ENCODE measurements around the gene CDKN1B. TPM values are rescaled to one million over a fixed set of nuclear protein-coding genes. Genes with fewer than 3 reads are reported as not detected.

CDKN1B gene
- total RNA-seq, 2 donors from 2014 or later: 73.5 to 110 TPM

DNA sequence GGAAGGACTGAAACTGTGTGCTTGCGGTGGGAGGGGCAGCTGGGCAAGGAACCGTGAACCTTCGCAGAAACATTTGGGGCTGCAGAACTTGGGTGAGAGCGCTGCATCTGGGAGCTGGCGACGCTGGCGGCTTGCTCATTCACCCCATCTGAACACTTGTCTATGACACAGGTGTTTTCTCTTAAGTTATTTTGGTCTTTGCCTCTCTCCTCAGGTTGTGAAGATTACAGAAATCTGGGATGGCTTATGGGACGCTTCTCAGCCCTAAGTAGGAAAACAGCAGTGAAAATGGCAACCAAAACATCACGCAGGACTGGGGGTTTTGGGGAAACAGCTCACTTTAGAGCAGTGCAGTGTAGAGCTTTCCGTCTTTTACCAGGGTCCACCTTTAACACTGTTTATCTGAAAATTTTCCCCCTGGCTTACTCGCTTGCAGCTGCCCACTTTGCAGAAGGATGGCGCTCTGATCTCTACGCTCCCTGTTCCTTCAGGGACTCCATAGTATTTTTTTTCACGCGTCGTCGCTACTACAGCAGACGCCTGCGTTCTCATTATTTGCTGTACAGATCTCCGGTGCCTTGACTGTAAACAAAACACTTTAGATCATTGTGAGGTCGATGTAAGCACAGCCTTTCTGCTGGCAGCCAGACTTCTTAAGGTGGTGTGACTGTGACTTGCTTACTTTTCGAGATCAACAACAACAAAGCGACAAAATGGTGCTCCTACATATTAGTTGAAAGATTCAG is 2.7 kb upstream of the CDKN1B start:
- Histone ChIP-seq H3K9me3 (no peaks in the 10 kb centered on the region), H3K27ac (peak overlapping the region; percentile 100), H3K4me1 (replicated peaks) (peaks cover 6% of the 10 kb centered on the region), H3K36me3 (no peaks in the 10 kb centered on the region), H3K27me3 (replicated peaks; ENCODE audit: insufficient read depth) (no peaks in the 10 kb centered on the region), H3K4me3 (peak overlapping the region; percentile 4 to 24)
- 7% methylated on average over 23 of the region's 23 CpGs for WGBS
- peak; percentile 59 for DNase-seq (ENCODE audit: low spot score)
- intact Hi-C loops (cut with DNase I): loop anchor here (5.0 kb wide), 1 partner anchor 152 kb away; the partner anchor contains the start of gene DUSP16
- TF ChIP-seq, protein P1, sequence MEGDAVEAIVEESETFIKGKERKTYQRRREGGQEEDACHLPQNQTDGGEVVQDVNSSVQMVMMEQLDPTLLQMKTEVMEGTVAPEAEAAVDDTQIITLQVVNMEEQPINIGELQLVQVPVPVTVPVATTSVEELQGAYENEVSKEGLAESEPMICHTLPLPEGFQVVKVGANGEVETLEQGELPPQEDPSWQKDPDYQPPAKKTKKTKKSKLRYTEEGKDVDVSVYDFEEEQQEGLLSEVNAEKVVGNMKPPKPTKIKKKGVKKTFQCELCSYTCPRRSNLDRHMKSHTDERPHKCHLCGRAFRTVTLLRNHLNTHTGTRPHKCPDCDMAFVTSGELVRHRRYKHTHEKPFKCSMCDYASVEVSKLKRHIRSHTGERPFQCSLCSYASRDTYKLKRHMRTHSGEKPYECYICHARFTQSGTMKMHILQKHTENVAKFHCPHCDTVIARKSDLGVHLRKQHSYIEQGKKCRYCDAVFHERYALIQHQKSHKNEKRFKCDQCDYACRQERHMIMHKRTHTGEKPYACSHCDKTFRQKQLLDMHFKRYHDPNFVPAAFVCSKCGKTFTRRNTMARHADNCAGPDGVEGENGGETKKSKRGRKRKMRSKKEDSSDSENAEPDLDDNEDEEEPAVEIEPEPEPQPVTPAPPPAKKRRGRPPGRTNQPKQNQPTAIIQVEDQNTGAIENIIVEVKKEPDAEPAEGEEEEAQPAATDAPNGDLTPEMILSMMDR (IDR thresholded peaks at IDR 0.05): peak in 3 of 4 experiments; percentile 37 to 45 (median 39)
- peak; percentile 51 for TF ChIP-seq POLR2A (IDR thresholded peaks at IDR 0.05)
- peak; percentile 50 for TF ChIP-seq POLR2AphosphoS5 (IDR thresholded peaks at IDR 0.05)

DNA sequence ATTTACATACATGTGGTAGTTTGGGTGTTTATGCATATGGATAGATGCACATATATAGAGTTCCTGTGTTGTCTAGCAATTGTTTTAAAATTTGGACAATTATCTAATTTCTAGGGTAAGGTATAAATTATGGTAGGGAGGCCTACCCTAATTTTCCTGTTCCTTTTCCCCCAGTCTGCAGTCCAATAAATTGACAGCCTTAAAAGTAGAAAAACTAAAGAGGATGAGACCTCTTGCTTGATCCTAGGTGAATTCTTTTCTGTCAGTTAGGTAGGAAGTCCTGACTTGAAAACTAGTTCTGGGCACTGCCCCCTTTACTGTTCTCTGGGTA is 2.1 kb upstream of the CDKN1B start:
- Histone ChIP-seq H3K9me3 (no peaks in the 10 kb centered on the region), H3K4me1 (replicated peaks) (peaks cover 6% of the 10 kb centered on the region), H3K36me3 (no peaks in the 10 kb centered on the region), H3K27me3 (replicated peaks; ENCODE audit: insufficient read depth) (no peaks in the 10 kb centered on the region), H3K27ac (peak overlapping the region; percentile 100), H3K4me3 (no peak overlapping the region)
- TF ChIP-seq POLR2AphosphoS5 (IDR thresholded peaks at IDR 0.05) (no peak), POLR2A (IDR thresholded peaks at IDR 0.05) (no peak)
- TF ChIP-seq, protein P1 (IDR thresholded peaks at IDR 0.05): no peak
- intact Hi-C loops (cut with DNase I): loop anchor here (5.0 kb wide), 1 partner anchor 153 kb away; the partner anchor contains the start of gene DUSP16
- no peak for DNase-seq (ENCODE audit: low spot score)

DNA sequence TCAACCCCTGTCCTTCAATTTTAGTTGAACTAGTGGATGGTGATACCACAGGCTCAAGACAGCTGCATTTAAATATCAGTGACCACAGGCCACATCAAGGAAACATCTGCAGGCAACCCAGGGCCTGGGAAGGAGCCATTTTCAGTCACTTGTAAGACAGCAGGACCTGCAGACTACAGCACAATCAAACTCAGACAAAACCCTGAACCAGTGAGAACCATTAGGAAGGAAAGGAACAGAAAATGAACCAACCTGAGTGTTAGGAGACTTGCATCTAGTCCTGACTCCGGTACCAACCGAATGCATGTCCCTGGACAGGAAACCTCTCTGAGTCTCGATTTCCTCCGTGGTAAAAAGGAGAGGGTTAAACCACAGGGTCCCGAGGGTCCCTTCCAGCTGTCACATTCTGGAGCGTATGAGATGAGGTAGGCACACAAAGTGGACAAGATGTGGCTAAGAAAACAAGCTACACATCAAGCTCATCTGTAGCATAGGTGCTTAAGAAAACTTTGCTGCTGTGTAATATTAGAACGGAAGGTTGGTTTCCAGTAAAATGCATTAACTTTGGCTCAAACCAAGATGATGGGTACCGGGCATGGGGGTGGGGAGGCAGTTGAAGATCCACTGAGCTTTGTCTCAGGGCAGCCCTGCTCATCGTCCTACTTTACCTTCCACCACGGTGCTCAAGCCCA is 1.6 kb upstream of the CDKN1B start:
- H3K4me1 ChIP-seq (replicated peaks): peaks cover 6% of the 10 kb centered on the region
- no peaks in the 10 kb centered on the region for H3K9me3 ChIP-seq
- H3K27ac ChIP-seq: peak overlapping the region; percentile 100
- no peak for TF ChIP-seq POLR2A (IDR thresholded peaks at IDR 0.05)
- TF ChIP-seq, protein P1 (IDR thresholded peaks at IDR 0.05): no peak
- no peak for TF ChIP-seq POLR2AphosphoS5 (IDR thresholded peaks at IDR 0.05)
- intact Hi-C loops (cut with DNase I): loop anchor here (5.0 kb wide), 1 partner anchor 153 kb away; the partner anchor contains the start of gene DUSP16
- no peaks in the 10 kb centered on the region for H3K27me3 ChIP-seq (replicated peaks; ENCODE audit: insufficient read depth)
- DNase-seq (ENCODE audit: low spot score): no peak
- H3K36me3 ChIP-seq: no peaks in the 10 kb centered on the region
- WGBS: 29% methylated on average over 10 of the region's 10 CpGs
- no peak overlapping the region for H3K4me3 ChIP-seq

DNA sequence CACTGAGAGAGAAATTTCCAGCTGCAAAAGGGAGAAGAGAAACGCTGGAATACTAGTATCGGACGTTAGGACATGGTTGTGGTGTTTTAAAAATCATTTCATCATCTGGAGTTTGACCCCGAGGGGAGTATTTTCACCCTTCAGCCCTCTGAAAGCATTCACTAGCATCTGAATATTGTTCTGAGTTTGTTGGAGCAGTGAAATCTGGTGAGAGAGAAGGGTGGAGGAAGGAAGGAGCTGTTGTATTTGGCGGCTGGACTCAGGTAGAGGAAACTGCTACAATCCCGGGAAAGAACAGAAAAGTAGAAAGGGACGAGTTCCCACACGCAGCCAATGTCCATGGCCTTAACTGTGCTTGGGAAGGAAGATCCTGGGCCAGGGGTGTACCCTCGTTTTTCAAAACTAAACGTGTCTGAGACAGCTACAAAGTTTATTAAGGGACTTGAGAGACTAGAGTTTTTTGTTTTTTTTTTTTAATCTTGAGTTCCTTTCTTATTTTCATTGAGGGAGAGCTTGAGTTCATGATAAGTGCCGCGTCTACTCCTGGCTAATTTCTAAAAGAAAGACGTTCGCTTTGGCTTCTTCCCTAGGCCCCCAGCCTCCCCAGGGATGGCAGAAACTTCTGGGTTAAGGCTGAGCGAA is 896 bp upstream of the CDKN1B start:
- Histone ChIP-seq H3K27ac (peak overlapping the region; percentile 100), H3K9me3 (no peaks in the 10 kb centered on the region), H3K36me3 (no peaks in the 10 kb centered on the region), H3K27me3 (replicated peaks; ENCODE audit: insufficient read depth) (no peaks in the 10 kb centered on the region), H3K4me3 (peak overlapping the region; percentile 92 to 94), H3K4me1 (replicated peaks) (peaks cover 6% of the 10 kb centered on the region)
- DNase-seq (ENCODE audit: low spot score): peak; percentile 36
- intact Hi-C loops (cut with DNase I): loop anchor here (5.0 kb wide), 1 partner anchor 154 kb away; the partner anchor contains the start of gene DUSP16
- no peak for TF ChIP-seq POLR2AphosphoS5 (IDR thresholded peaks at IDR 0.05)
- peak; percentile 13 for TF ChIP-seq POLR2A (IDR thresholded peaks at IDR 0.05)
- TF ChIP-seq, protein P1 (IDR thresholded peaks at IDR 0.05): no peak
- WGBS: 2% methylated on average over 15 of the region's 15 CpGs
